Measurements from ENCODE around the gene RGS9. TPM values are rescaled to one million over a fixed set of nuclear protein-coding genes. Genes with fewer than 3 reads are reported as not detected.

Gene RGS9
- total RNA-seq, 4 donors from 2014 or later = 1.1 to 8.5 (median 3.6) TPM

- DNase-seq (ENCODE audit: low spot score in 2 of 2) = no peak
- Histone ChIP-seq H3K4me3 (no peak overlapping the region), H3K27me3 (no peaks in the 10 kb centered on the region), H3K9me3 (no peaks in the 10 kb centered on the region), H3K36me3 (no peaks in the 10 kb centered on the region), H3K4me1 (no peaks in the 10 kb centered on the region), H3K27ac (no peak overlapping the region)
- TF ChIP-seq POLR2AphosphoS5 (IDR thresholded peaks at IDR 0.05) (no peak), EP300 (IDR thresholded peaks at IDR 0.05) (no peak), POLR2A (IDR thresholded peaks at IDR 0.05) (no peak), CTCF (IDR thresholded peaks at IDR 0.05) (no peak)
- 75% methylated on average over 5 of the region's 5 CpGs for WGBS
These were observed 122.1 kb downstream of the RGS9 start for GRCh38 chr17:65259281-65259680.

- DNase-seq (ENCODE audit: low spot score in 2 of 2) = no peak
- TF ChIP-seq POLR2AphosphoS5 (IDR thresholded peaks at IDR 0.05) (no peak), POLR2A (IDR thresholded peaks at IDR 0.05) (no peak), CTCF (IDR thresholded peaks at IDR 0.05) (no peak)
- no peak overlapping the region for H3K4me3 ChIP-seq
- H3K27me3 ChIP-seq = no peaks in the 10 kb centered on the region
- no peaks in the 10 kb centered on the region for H3K9me3 ChIP-seq
- H3K36me3 ChIP-seq = no peaks in the 10 kb centered on the region
- 86% methylated on average over 7 of the region's 7 CpGs for WGBS
- no peak overlapping the region for H3K27ac ChIP-seq
- no peaks in the 10 kb centered on the region for H3K4me1 ChIP-seq
These were observed 122.7 kb downstream of the RGS9 start for GRCh38 chr17:65259696-65260485.

- WGBS = 78% methylated on average over 2 of the region's 2 CpGs
- no peaks in the 10 kb centered on the region for H3K27me3 ChIP-seq
- no peak for TF ChIP-seq CTCF (IDR thresholded peaks at IDR 0.05)
- TF ChIP-seq EP300 (IDR thresholded peaks at IDR 0.05) = no peak
- TF ChIP-seq POLR2A (IDR thresholded peaks at IDR 0.05) = no peak
- no peak for TF ChIP-seq POLR2AphosphoS5 (IDR thresholded peaks at IDR 0.05)
- H3K9me3 ChIP-seq = no peaks in the 10 kb centered on the region
- no peaks in the 10 kb centered on the region for H3K36me3 ChIP-seq
- H3K4me3 ChIP-seq = no peak overlapping the region
- H3K4me1 ChIP-seq = no peaks in the 10 kb centered on the region
- no peak overlapping the region for H3K27ac ChIP-seq
- DNase-seq (ENCODE audit: low spot score in 2 of 2) = no peak
These were observed 123.5 kb downstream of the RGS9 start for GRCh38 chr17:65260626-65261025.

- H3K27ac ChIP-seq = no peak overlapping the region
- DNase-seq (ENCODE audit: low spot score in 2 of 2) = no peak
- 77% methylated on average over 4 of the region's 4 CpGs for WGBS
- no peaks in the 10 kb centered on the region for H3K36me3 ChIP-seq
- H3K27me3 ChIP-seq = no peaks in the 10 kb centered on the region
- H3K4me3 ChIP-seq = no peak overlapping the region
- TF ChIP-seq POLR2A (IDR thresholded peaks at IDR 0.05) (no peak), EP300 (IDR thresholded peaks at IDR 0.05) (no peak), POLR2AphosphoS5 (IDR thresholded peaks at IDR 0.05) (no peak)
- H3K4me1 ChIP-seq = no peaks in the 10 kb centered on the region
- H3K9me3 ChIP-seq = no peaks in the 10 kb centered on the region
These were observed 124.0 kb downstream of the RGS9 start for GRCh38 chr17:65261152-65261551.

- H3K4me3 ChIP-seq = no peak overlapping the region
- H3K27me3 ChIP-seq = no peaks in the 10 kb centered on the region
- no peaks in the 10 kb centered on the region for H3K9me3 ChIP-seq
- no peak for DNase-seq (ENCODE audit: low spot score in 2 of 2)
- no peaks in the 10 kb centered on the region for H3K4me1 ChIP-seq
- 68% methylated on average over 8 of the region's 8 CpGs for WGBS
- H3K27ac ChIP-seq = no peak overlapping the region
- no peaks in the 10 kb centered on the region for H3K36me3 ChIP-seq
- TF ChIP-seq POLR2AphosphoS5 (IDR thresholded peaks at IDR 0.05) = no peak
- TF ChIP-seq EP300 (IDR thresholded peaks at IDR 0.05) = no peak
- no peak for TF ChIP-seq CTCF (IDR thresholded peaks at IDR 0.05)
- no peak for TF ChIP-seq POLR2A (IDR thresholded peaks at IDR 0.05)
These were observed 124.8 kb downstream of the RGS9 start for GRCh38 chr17:65261682-65262636.
